ENCODE measurements around the gene CNEP1R1.

Gene CNEP1R1

DNA sequence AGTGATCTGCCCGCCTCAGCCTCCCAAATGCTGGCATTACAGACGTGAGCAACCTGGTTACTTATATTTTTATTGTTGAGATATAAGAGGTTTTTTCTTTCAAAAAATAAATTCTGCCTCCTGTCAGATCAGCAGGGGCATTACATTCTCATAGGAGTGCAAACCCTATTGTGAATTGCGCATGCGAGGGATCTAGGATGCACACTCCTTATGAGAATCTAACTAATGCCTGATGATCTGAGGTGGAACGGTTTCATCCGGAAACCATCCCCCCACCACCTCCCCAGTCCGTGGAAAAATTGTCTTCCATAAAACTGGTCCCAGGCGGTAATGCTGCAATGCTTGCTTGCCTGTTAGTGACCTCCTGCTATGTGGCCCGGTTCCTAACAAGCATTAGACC lies 7.5 kb upstream of the CNEP1R1 start:
- no peak for DNase-seq (ENCODE audit: low read depth in 2 of 2)

DNA sequence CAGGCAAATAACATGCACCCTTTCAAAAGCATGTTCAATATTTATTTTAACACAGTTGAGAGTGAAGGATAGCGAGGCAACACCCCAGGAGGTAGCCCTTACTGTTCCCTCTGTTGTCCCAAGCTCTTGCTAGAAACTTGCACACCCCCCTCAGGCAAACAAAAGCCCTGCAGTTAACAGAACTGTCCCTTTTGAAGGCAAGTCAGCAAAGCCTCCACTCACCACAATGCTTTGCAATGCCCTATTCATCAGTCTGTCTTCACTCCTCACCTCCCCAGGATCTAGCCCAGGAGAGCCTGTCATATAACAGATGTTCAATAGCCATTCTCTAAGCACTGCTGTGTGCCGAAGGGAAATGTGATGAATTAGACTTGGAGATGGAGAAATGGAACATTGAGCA lies 3.5 kb upstream of the CNEP1R1 start:
- DNase-seq (ENCODE audit: low read depth in 2 of 2): no peak

- DNase-seq (ENCODE audit: low read depth in 2 of 2): no peak
Measured at GRCh38 chr16:50023641-50024040, 1.4 kb upstream of the CNEP1R1 start.

DNA sequence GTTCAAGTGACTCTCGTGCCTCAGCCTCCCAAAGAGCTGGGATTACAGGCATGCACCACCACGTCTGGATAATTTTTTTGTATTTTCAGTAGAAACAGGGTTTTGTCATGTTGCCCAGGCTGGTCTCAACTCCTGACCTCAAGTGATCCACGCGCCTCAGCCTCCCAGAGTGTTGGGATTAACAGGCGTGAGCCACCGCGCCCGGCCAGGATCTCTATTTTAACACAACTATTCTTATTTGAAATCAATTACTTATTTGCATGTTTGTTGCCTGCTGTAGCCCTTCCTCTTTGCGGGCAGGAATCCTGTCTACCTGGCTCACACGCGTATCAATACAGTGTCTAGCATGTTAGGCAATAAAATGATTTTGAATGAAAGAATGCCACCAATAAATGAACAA lies 818 bp upstream of the CNEP1R1 start:
- no peak for DNase-seq (ENCODE audit: low read depth in 2 of 2)

GRCh38 chr16:50025537-50025931 lies 509 bp downstream of the CNEP1R1 start:
- DNase-seq (ENCODE audit: low read depth in 2 of 2): no peak

- no peak for DNase-seq (ENCODE audit: low read depth in 2 of 2)
Measured at GRCh38 chr16:50027829-50028228, 2.8 kb downstream of the CNEP1R1 start.

DNA sequence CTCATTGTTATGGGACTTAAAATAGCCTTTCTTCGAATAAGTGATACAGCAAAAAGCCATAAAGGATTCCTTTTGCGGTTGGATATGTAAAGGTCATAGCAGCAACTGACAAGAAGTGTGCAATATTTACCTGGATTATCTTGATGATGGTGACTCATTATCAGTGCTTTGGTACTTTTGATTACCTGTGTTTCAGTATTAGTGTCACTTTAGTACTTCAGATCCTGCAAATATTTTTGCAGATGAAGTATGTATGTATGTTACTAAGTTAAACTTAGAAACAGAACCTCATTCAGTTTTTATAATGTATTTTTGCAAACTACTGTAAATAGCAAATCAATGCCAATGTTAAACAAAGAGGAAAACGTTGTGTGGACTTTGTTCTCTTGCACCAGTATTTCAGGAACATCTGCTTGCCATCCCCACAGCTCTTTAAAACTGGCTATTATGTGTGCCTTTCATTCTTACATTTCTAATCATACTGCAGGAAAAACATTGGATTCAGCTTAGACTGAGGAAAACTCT lies 10.5 kb downstream of the CNEP1R1 start:
- DNase-seq (ENCODE audit: low read depth in 2 of 2): no peak

DNA sequence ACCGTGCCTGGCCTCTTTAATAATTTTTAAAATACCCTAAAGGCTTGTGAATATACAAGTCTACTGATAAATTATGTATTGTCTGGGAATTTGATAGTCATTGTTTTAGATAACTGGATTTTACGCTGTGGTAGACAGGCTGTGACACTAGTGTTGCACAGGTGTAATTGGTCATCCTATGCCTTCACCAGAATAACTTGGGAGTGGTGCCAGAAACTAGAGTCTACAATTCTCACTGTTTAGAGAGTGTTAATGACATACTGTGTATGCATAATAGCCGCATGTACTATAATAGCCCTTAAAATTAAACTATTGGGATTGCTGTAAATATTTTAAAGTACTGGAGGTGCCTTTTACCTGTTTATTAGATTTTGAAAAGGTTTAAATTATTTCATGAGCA lies 11.4 kb downstream of the CNEP1R1 start:
- no peak for DNase-seq (ENCODE audit: low read depth in 2 of 2)

GRCh38 chr16:50037662-50038220 lies 12.7 kb downstream of the CNEP1R1 start:
- no peak for DNase-seq (ENCODE audit: low read depth in 2 of 2)

DNA sequence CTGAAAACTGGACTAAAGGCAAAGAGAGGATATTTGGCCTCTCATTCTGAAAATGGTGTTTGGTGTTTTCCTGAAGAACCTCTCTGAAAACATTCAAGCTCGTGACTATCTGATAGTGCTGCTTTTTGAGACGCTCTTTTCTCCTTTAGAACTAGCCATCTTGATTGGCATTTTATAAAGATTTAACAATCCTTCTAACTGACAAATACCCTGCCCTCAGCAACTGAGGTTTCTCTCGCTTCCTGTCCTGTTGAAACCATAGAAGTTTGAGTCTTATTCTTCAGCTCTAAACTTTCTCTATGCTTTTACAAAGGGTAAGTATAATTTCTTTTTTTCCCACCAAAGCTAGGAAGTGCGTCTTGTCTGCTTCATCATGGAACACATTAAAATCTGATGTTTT lies 13.3 kb downstream of the CNEP1R1 start:
- no peak for DNase-seq (ENCODE audit: low read depth in 2 of 2)

GRCh38 chr16:50038756-50039529 lies 13.9 kb downstream of the CNEP1R1 start:
- DNase-seq (ENCODE audit: low read depth in 2 of 2): no peak

GRCh38 chr16:50040018-50040417 lies 15.0 kb downstream of the CNEP1R1 start:
- DNase-seq (ENCODE audit: low read depth in 2 of 2): no peak

DNA sequence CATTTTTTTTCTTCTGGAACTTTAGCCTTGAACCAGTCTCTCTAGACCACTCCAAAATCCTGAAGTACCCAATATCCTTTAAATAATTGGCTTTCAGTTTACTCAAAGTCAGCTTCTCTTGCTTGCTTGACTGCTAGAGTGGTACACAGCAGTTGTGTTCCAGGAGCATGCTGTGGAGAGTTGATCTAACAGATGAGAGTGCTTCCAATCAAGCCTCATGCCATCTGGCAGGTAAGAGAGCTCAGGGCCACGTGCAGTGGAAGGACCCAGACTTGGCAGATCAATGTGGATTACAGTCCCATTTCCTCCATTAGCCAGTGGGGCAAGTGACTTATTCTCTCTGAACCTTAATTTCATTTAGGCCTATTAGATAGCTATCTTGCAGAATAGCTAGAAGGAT lies 15.7 kb downstream of the CNEP1R1 start:
- no peak for DNase-seq (ENCODE audit: low read depth in 2 of 2)

DNA sequence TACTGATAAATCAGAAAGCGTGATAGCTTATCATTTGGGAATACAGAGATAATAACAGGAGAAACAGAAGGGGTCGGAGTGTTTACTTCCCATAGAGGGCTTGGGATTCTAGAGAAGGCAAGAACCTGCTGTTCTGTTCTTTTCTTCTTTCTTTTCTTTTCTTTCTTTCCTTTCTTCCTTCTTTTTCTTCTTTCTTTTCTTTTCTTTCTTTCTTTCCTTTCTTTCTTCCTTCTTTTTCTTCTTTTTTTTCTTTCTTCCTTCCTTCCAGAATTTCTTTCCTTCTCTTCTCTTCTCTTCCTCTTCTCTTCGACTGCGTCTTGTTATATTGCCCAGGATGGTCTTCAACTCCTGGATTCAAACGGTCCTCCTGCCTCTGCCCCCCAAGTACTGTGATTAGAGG lies 18.3 kb downstream of the CNEP1R1 start:
- no peak for DNase-seq (ENCODE audit: low read depth in 2 of 2)

DNA sequence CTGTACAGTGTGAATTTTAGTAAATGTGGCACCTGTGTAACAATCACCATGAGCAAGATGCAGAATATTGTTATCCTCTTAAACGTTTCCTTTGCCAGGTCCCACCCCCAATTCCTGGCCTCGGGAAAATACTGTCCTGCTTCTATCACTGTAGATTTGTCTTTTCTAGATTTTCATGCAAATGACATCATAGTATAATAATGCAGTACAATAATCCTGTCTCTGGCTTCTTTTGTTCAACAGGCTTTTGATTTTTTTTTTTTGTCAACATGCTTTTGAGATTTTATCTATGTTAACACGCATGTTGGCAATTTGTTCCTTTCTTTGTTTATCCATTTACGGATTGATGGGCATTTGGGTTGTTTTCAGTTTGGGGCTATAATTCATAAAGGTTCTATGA lies 20.4 kb downstream of the CNEP1R1 start:
- DNase-seq (ENCODE audit: low read depth in 2 of 2): no peak

DNA sequence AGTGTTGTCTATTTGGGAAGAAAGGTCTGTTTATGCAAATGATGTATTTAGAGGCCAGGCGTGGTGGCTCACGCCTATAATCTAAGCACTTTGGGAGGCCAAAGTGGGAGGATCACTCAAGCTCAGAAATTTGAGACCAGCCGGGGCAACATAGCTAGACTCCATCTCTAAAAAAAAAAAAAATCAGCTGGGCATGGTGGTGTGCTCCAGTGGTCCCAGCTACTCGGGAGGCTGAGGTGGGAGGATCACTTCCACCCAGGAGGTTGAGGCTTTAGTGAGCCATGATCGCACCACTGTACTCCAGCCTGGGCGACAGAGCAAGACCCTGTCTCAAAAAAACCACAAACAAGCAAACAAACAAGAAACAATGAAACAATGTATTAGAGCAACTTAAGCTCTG lies 21.8 kb downstream of the CNEP1R1 start:
- no peak for DNase-seq (ENCODE audit: low read depth in 2 of 2)

DNA sequence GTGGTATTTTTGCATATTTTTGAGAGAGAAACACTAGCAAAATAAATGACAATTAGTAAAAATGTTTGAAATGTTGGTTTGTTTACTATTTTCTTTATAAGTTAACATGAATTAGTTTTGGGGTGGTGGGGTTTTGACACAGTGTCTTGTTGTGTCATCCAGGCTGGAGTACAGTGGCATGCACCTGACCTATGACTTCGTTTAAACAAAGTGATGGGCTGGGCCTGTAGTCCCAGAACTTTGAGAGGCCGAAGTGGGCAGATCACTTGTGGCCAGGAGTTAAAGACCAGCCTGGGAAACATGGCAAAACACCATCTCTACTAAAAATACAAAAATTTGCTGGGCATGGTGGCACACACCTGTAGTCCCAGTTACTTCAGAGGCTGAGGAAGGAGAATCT lies 22.8 kb downstream of the CNEP1R1 start:
- no peak for DNase-seq (ENCODE audit: low read depth in 2 of 2)

GRCh38 chr16:50050802-50051201 lies 25.8 kb downstream of the CNEP1R1 start:
- DNase-seq (ENCODE audit: low read depth in 2 of 2): no peak

DNA sequence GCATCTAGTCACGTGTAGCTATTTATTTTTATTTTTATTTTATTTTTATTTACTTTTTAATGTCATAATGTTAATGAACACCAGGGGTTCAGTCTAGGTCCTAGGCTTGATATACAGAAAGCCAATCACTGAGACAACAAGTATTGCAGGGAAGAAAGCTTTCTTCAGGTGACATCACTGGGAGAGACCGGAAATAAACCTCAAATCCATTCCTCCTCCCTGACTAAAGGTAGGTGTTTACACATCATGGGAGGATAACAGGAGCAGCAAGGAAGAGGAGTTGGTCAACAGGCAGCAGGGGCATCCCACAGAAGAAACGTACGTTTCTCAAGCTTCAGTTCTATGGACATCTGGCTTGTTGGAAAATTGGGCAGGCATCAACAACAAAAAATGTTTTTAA lies 31.2 kb downstream of the CNEP1R1 start:
- no peak for DNase-seq (ENCODE audit: low read depth in 2 of 2)

GRCh38 chr16:50058091-50058771 lies 33.2 kb downstream of the CNEP1R1 start:
- no peak for DNase-seq (ENCODE audit: low read depth in 2 of 2)

DNA sequence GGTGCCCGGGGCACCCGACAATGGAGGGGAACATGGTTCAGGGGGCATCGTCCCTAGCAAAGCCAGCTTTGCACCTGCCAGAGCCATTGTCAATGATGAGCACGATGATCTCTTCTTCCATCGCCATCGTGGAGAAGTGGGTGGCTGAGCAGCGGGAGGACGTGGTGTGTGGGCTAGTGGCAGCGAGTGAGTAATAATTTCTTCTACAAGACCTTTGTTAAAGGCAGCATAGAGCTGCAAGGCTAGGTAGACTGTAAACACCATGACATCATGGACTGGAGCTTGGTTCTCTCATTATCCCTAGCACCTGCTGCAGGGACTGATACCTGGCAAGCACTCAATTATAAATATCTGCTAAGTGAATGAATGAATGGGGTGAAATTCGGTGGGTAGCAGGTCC lies 34.1 kb downstream of the CNEP1R1 start:
- no peak for DNase-seq (ENCODE audit: low read depth in 2 of 2)

DNA sequence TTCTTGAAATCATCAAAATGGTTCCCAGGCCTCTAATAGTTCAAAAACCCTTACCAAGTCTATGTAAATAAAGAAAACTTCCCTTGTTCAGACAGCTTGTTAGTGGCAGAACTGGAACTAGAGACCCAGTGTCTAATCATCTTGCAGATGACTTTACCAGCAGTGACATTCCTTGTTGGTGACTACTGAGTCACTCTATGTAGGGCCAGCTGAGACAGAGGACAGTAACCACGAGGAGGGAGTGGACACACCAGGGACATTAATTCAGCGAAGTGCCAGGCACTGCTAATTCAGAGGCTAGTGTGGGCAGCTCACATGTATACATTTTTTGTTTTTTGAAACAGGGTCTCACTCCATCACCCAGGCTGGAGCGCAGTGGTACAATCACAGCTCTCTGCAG lies 34.6 kb downstream of the CNEP1R1 start:
- no peak for DNase-seq (ENCODE audit: low read depth in 2 of 2)

DNA sequence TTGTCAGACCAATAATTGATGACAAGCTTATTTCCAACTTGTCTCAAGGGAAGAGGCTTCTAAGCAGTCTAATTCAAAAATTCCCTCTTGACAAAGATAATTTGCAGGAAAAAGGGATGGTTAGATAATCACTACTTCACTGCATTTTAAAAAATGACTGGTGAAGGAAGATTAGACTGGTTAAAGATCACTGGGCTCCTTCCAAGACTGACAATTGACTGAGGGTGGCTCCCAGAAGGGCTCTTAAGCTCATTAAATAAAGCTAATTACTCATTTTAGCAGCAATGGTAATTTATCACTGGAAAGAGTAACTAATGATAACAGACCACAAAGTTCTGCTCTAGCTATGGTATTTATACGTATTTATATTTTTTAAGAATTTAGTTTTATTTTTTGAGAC lies 36.3 kb downstream of the CNEP1R1 start:
- DNase-seq (ENCODE audit: low read depth in 2 of 2): no peak

Data from stimulated activated CD8-positive, alpha-beta memory T cell treated with anti-CD3 and anti-CD28 coated beads, Interleukin-2, amount 100 ng/mL, for 48 hours (primary cell).